ENCODE results near the gene VMAC. TPM values are rescaled to one million over a fixed set of nuclear protein-coding genes. Genes with fewer than 3 reads are reported as not detected.

The VMAC gene
- polyA plus RNA-seq, 1 donor (not counting 4 experiments of a cell fraction or from before 2014, with no cell fraction given): 2.2 TPM

DNA sequence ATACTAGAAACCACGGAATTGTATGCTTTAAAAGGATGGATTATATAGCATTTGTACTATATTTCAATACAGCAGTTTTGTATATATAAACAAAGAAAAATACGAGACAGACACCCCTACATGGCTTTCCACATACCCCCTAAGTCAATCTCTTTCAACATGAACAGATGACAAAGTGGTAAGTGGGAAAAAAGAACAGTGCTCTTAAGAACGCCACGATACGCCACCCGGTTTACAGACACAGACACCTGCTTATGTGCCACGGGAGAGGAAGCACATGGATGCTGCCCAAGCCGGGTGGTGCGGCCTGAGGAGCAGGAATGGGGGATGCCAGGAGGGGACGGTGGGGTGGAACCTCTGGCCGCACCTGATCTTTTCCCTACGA lies 17.5 kb downstream of the VMAC start:
- Histone ChIP-seq H3K27me3 (ENCODE audit: control insufficient read depth, extremely low read depth, insufficient read depth, low read length) (no peaks in the 10 kb centered on the region), H3K27ac (ENCODE audit: control insufficient read depth, insufficient read depth, low read length) (no peak overlapping the region), H3K4me2 (ENCODE audit: control insufficient read depth, extremely low read depth, insufficient read depth, low read depth, low read length) (no peak overlapping the region), H3K36me3 (ENCODE audit: control insufficient read depth in 2 of 2, extremely low read depth in 1 of 2, insufficient read depth in 2 of 2, low read length in 2 of 2) (peaks cover 24 to 48% of the 10 kb centered on the region in 2 experiments), H3K9ac (ENCODE audit: control insufficient read depth, extremely low read depth, insufficient read depth, low read length) (no peak overlapping the region), H4K20me1 (ENCODE audit: control insufficient read depth, extremely low read depth, insufficient read depth, low read length) (no peaks in the 10 kb centered on the region), H3K9me3 (ENCODE audit: control insufficient read depth, low read depth, low read length) (no peaks in the 10 kb centered on the region), H3K9me1 (ENCODE audit: control insufficient read depth, extremely low read depth, insufficient read depth, low read length) (no peaks in the 10 kb centered on the region), H3K4me3 (ENCODE audit: control insufficient read depth in 2 of 3, extremely low read depth in 1 of 3, insufficient read depth in 2 of 3, low read depth in 1 of 3, low read length in 3 of 3) (no peak overlapping the region), H2AFZ (ENCODE audit: control insufficient read depth, low read length) (no peak overlapping the region), H3K79me2 (ENCODE audit: control insufficient read depth, insufficient read depth, low read length) (no peaks in the 10 kb centered on the region), H3K4me1 (ENCODE audit: control insufficient read depth, extremely low read depth, insufficient read depth, low read length) (no peaks in the 10 kb centered on the region)
- FAIRE-seq (no peak), DNase-seq (ENCODE audit: low read depth, low spot score) (no peak)
- TF ChIP-seq, protein P1, sequence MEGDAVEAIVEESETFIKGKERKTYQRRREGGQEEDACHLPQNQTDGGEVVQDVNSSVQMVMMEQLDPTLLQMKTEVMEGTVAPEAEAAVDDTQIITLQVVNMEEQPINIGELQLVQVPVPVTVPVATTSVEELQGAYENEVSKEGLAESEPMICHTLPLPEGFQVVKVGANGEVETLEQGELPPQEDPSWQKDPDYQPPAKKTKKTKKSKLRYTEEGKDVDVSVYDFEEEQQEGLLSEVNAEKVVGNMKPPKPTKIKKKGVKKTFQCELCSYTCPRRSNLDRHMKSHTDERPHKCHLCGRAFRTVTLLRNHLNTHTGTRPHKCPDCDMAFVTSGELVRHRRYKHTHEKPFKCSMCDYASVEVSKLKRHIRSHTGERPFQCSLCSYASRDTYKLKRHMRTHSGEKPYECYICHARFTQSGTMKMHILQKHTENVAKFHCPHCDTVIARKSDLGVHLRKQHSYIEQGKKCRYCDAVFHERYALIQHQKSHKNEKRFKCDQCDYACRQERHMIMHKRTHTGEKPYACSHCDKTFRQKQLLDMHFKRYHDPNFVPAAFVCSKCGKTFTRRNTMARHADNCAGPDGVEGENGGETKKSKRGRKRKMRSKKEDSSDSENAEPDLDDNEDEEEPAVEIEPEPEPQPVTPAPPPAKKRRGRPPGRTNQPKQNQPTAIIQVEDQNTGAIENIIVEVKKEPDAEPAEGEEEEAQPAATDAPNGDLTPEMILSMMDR (optimal IDR thresholded peaks at IDR 0.05 in 1 of 3, IDR thresholded peaks at IDR 0.05 in 1 of 3, conservative IDR thresholded peaks at IDR 0.05 in 1 of 3; ENCODE audit: extremely low read depth in 1 of 3, insufficient read depth in 2 of 3, low read length in 3 of 3): no peak
- TF ChIP-seq EZH2 (IDR thresholded peaks at IDR 0.05; ENCODE audit: low read length): no peak
- dilution Hi-C loops (cut with MboI; ENCODE audit: extremely low pct_ligation_motif_present, low sequenced_read_pairs): no loop called here

DNA sequence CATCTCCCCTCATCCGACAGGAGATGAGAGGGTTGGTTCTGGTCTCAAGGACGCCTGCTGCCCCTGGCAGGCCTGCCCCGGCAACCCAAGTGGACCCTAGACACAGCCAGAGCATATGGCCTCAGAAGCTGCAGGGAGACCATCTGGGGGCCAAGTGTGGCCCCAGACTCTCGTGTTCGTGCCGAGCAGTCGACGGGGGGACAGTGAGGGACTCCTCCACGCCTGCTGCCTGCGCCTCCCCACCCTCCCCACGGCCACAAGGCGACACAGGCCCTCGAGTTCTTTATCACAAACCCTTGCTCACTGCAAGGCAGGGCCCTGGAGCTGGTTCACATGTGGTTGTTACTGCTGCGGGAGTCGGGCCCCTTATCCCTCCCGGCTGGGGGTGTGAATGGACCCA lies 18.7 kb downstream of the VMAC start:
- FAIRE-seq (no peak), DNase-seq (ENCODE audit: low read depth, low spot score) (no peak)
- Histone ChIP-seq H3K27me3 (ENCODE audit: control insufficient read depth, extremely low read depth, insufficient read depth, low read length) (no peaks in the 10 kb centered on the region), H3K4me3 (ENCODE audit: control insufficient read depth in 2 of 3, extremely low read depth in 1 of 3, insufficient read depth in 2 of 3, low read depth in 1 of 3, low read length in 3 of 3) (no peak overlapping the region), H4K20me1 (ENCODE audit: control insufficient read depth, extremely low read depth, insufficient read depth, low read length) (no peaks in the 10 kb centered on the region), H3K9ac (ENCODE audit: control insufficient read depth, extremely low read depth, insufficient read depth, low read length) (no peak overlapping the region), H3K4me1 (ENCODE audit: control insufficient read depth, extremely low read depth, insufficient read depth, low read length) (no peaks in the 10 kb centered on the region), H2AFZ (ENCODE audit: control insufficient read depth, low read length) (no peak overlapping the region), H3K4me2 (ENCODE audit: control insufficient read depth, extremely low read depth, insufficient read depth, low read depth, low read length) (no peak overlapping the region), H3K36me3 (ENCODE audit: control insufficient read depth in 2 of 2, extremely low read depth in 1 of 2, insufficient read depth in 2 of 2, low read length in 2 of 2) (peaks cover 25 to 54% of the 10 kb centered on the region in 2 experiments), H3K79me2 (ENCODE audit: control insufficient read depth, insufficient read depth, low read length) (no peaks in the 10 kb centered on the region), H3K9me1 (ENCODE audit: control insufficient read depth, extremely low read depth, insufficient read depth, low read length) (no peaks in the 10 kb centered on the region), H3K9me3 (ENCODE audit: control insufficient read depth, low read depth, low read length) (no peaks in the 10 kb centered on the region), H3K27ac (ENCODE audit: control insufficient read depth, insufficient read depth, low read length) (no peak overlapping the region)
- TF ChIP-seq EZH2 (IDR thresholded peaks at IDR 0.05; ENCODE audit: low read length): no peak
- TF ChIP-seq, protein P1 (optimal IDR thresholded peaks at IDR 0.05 in 1 of 3, IDR thresholded peaks at IDR 0.05 in 1 of 3, conservative IDR thresholded peaks at IDR 0.05 in 1 of 3; ENCODE audit: extremely low read depth in 1 of 3, insufficient read depth in 2 of 3, low read length in 3 of 3): no peak
- dilution Hi-C loops (cut with MboI; ENCODE audit: extremely low pct_ligation_motif_present, low sequenced_read_pairs): no loop called here
